A549 (cell line): Measurements from ENCODE around the gene FLNB. TPM values are rescaled to one million over a fixed set of nuclear protein-coding genes. Genes with fewer than 3 reads are reported as not detected.

Experiments used
- ATAC-seq, 2 experiments: fragments of 200-7000 bp in 1 of 2; fragments of >200 bp in 1 of 2; cut with Nextera tagmentation in 1 of 2; cut with Tn5 transposase in 1 of 2; 3 replicates each; pipeline versions ENCODE4 v1.8.0 to v1.9.1; 2018 to 2020; ENCODE audit warnings: mild to moderate bottlenecking in 1 of 2, moderate library complexity in 1 of 2
- CTCF ChIA-PET: fragments of 300-600 bp; sonication (Branson Sonifier 250); formaldehyde crosslinking; extraction: SDS; loops from one replicate; lab custom pipeline; 2021; ENCODE audit warnings: antibody characterized with exemption, inconsistent platforms; lab: Yijun Ruan, JAX
- POLR2A ChIA-PET: fragments of 350-600 bp; formaldehyde crosslinking; extraction: SDS; loops from one replicate; lab custom pipeline; 2021; ENCODE audit warnings: antibody characterized with exemption, inconsistent platforms; lab: Yijun Ruan, JAX
- DNase-seq, 2 experiments: peaks; one replicate each; pipeline versions ENCODE4 v3.0.0 to v3.0.0-alpha.2; 2011 to 2016; ENCODE audit warnings: low read depth in 1 of 2, low spot score in 1 of 2
- FAIRE-seq: peaks from 2 replicates; lab custom pipeline; 2011; peaks lifted over from hg19 to GRCh38; lab: Jason Lieb, UNC
- H3K27ac ChIP-seq, 2 experiments: fragments of >200 bp; sonication (Bioruptor Twin); formaldehyde crosslinking; 3 replicates each; pipeline ENCODE4 v1.5.1; 2016 to 2017
- H3K4me1 ChIP-seq: fragments of >200 bp; sonication (Bioruptor Twin); formaldehyde crosslinking; 3 replicates; pipeline ENCODE4 v1.6.1; 2016
- H3K4me2 ChIP-seq: fragments of >200 bp; sonication (Bioruptor Twin); formaldehyde crosslinking; 3 replicates; pipeline ENCODE4 v1.6.1; 2016
- H3K4me3 ChIP-seq: fragments of >200 bp; sonication (Bioruptor Twin); formaldehyde crosslinking; 3 replicates; pipeline ENCODE4 v1.5.1; 2016
- H3K9me3 ChIP-seq: fragments of >200 bp; sonication (Bioruptor Twin); formaldehyde crosslinking; 3 replicates; pipeline ENCODE4 v1.6.1; 2016
- ATOH8 ChIP-seq: fragments of 250-450 bp; sonication (Bioruptor Pico); IDR thresholded peaks from 2 replicates; pipeline ENCODE4 v1.5.0; 2020; ENCODE audit warnings: low read depth, mild to moderate bottlenecking, moderate library complexity
- CBX2 ChIP-seq: fragments of 200-600 bp; sonication (generic); IDR thresholded peaks from 2 replicates; pipeline ENCODE4 v1.6.1; 2016; ENCODE audit warnings: low read depth, mild to moderate bottlenecking, borderline replicate concordance
- CBX8 ChIP-seq: fragments of 200-600 bp; sonication (generic); IDR thresholded peaks from 2 replicates; pipeline ENCODE4 v1.6.1; 2016
- CEBPB ChIP-seq, 2 experiments: fragments of >200 bp in 1 of 2; sonication (Bioruptor Twin) in 1 of 2; formaldehyde crosslinking in 1 of 2; IDR thresholded peaks; 2 replicates each; pipeline ENCODE4 v1.6.1; 2012 to 2016
- CHD4 ChIP-seq: fragments of 200-600 bp; sonication (generic); IDR thresholded peaks from 2 replicates; pipeline ENCODE4 v1.6.1; 2016; ENCODE audit warnings: antibody characterized with exemption, mild to moderate bottlenecking, borderline replicate concordance
- CTCF ChIP-seq: fragments of >200 bp; sonication (Bioruptor Twin); formaldehyde crosslinking; IDR thresholded peaks from 3 replicates; pipeline ENCODE4 v1.5.1; 2016
- EHF ChIP-seq: fragments of 250-450 bp; sonication (Bioruptor Pico); IDR thresholded peaks from 2 replicates; pipeline ENCODE4 v1.5.0; 2020; ENCODE audit warnings: mild to moderate bottlenecking
- EHMT2 ChIP-seq: fragments of 200-600 bp; sonication (generic); IDR thresholded peaks from 2 replicates; pipeline ENCODE4 v1.6.1; 2016; ENCODE audit warnings: antibody characterized with exemption, low read depth, mild to moderate bottlenecking, moderate library complexity
- ESRRA ChIP-seq: fragments of 150-350 bp; IDR thresholded peaks from 2 replicates; pipeline ENCODE4 v1.6.1; 2014; ENCODE audit warnings: mild to moderate bottlenecking, low read length, borderline replicate concordance
- FOSL2 ChIP-seq, 2 experiments: fragments of 450-650 bp in 1 of 2; fragments of >200 bp in 1 of 2; sonication (Bioruptor Twin) in 1 of 2; formaldehyde crosslinking; IDR thresholded peaks; 2 replicates each; pipeline versions ENCODE4 v1.5.0 to v1.6.1; 2016 to 2020; ENCODE audit warnings: mild to moderate bottlenecking in 1 of 2, moderate library complexity in 1 of 2
- FOXS1 ChIP-seq: fragments of 250-450 bp; sonication (Bioruptor Pico); IDR thresholded peaks from 2 replicates; pipeline ENCODE4 v1.5.0; 2020; ENCODE audit warnings: mild to moderate bottlenecking, moderate library complexity
- GATA3 ChIP-seq: IDR thresholded peaks from 2 replicates; pipeline ENCODE4 v1.6.1; 2012; ENCODE audit warnings: borderline replicate concordance
- HDAC2 ChIP-seq: fragments of 200-600 bp; sonication (generic); IDR thresholded peaks from 2 replicates; pipeline ENCODE4 v1.6.1; 2016
- JUN ChIP-seq, 2 experiments: fragments of >200 bp; sonication (Bioruptor Twin); formaldehyde crosslinking; IDR thresholded peaks; 2 replicates in 1 of 2; 3 replicates in 1 of 2; pipeline ENCODE4 v1.6.1; 2016 to 2017
- JUNB ChIP-seq: fragments of >200 bp; sonication (Bioruptor Twin); formaldehyde crosslinking; IDR thresholded peaks from 2 replicates; pipeline ENCODE4 v1.6.1; 2016
- KDM1A ChIP-seq: fragments of 200-600 bp; sonication (generic); IDR thresholded peaks from 2 replicates; pipeline ENCODE4 v1.6.1; 2016; ENCODE audit warnings: low read depth, mild to moderate bottlenecking
- MAFK ChIP-seq: fragments of 450-650 bp; IDR thresholded peaks from 2 replicates; pipeline ENCODE4 v1.6.1; 2014; ENCODE audit not compliant: partially characterized antibody
- MAZ ChIP-seq: fragments of 150-350 bp; IDR thresholded peaks from 2 replicates; pipeline ENCODE4 v1.6.1; 2014; ENCODE audit warnings: antibody characterized with exemption, low read depth, low read length, borderline replicate concordance
- MYC ChIP-seq: IDR thresholded peaks from 2 replicates; pipeline ENCODE4 v1.6.1; 2012; ENCODE audit warnings: mild to moderate bottlenecking, inconsistent platforms, low read length, improper control_type of control experiment, borderline replicate concordance
- NFE2L2 ChIP-seq: fragments of 150-350 bp; conservative IDR thresholded peaks from 2 replicates; pipeline ENCODE4 v1.6.1; 2014; ENCODE audit warnings: low read length
- RARB ChIP-seq: fragments of 250-450 bp; sonication (Bioruptor Pico); IDR thresholded peaks from 2 replicates; pipeline ENCODE4 v1.8.0; 2021; ENCODE audit warnings: mild to moderate bottlenecking, moderate library complexity
- REST ChIP-seq: fragments of 200-600 bp; sonication (generic); IDR thresholded peaks from 2 replicates; pipeline ENCODE4 v1.6.1; 2016; ENCODE audit warnings: antibody characterized with exemption, mild to moderate bottlenecking, moderate library complexity
- SMC3 ChIP-seq: fragments of >200 bp; sonication (Bioruptor Twin); formaldehyde crosslinking; IDR thresholded peaks from 3 replicates; pipeline ENCODE4 v1.6.1; 2018; ENCODE audit warnings: inconsistent platforms
- TP53 ChIP-seq: fragments of 250-450 bp; sonication (Bioruptor Pico); IDR thresholded peaks from 2 replicates; pipeline ENCODE4 v1.5.0; 2021; ENCODE audit warnings: mild to moderate bottlenecking, moderate library complexity
- ZFP36 ChIP-seq: fragments of 450-650 bp; IDR thresholded peaks from 2 replicates; pipeline ENCODE4 v1.6.1; 2014; ENCODE audit warnings: borderline replicate concordance; ENCODE audit not compliant: partially characterized antibody
- ZSCAN20 ChIP-seq: fragments of 250-450 bp; sonication (Bioruptor Pico); IDR thresholded peaks from 2 replicates; pipeline ENCODE4 v1.8.0; 2022; ENCODE audit warnings: mild to moderate bottlenecking, moderate library complexity
- WGBS: methylation state at CpG from one replicate; pipeline ENCODE4 v1.1.6; 2017; ENCODE audit errors: missing lambda C conversion rate; 5-methylcytosine and 5-hydroxymethylcytosine counted together
- polyA plus RNA-seq, 4 experiments: library from polyadenylated mRNA; depleted of rRNA in 3 of 4; stranded (reverse); fragments of >200 nt; fragmentation: RNase III in 1 of 4; extraction: RNeasy Plus Mini Kit Qiagen cat#74134 plus additional on column Dnase treatment in 1 of 4; gene quantifications; 2 replicates in 3 of 4; 3 replicates in 1 of 4; pipeline ENCODE4 v1.2.3, GENCODE V29; 2011 to 2017

The FLNB gene
- polyA plus RNA-seq, 2 of the 4 experiments (the other 2 are of a cell fraction): 235 to 439 TPM

GRCh38 chr3:58038675-58039292 is 30.6 kb downstream of the FLNB start:
- H3K4me2 ChIP-seq: peak overlapping the region; percentile 71
- TF ChIP-seq ZSCAN20 (CRISPR knock-in tag): no peak
- TF ChIP-seq MAZ: no peak
- no peak for TF ChIP-seq HDAC2
- TF ChIP-seq ZFP36: no peak
- TF ChIP-seq CHD4: no peak
- no peak for TF ChIP-seq MAFK
- no peak for TF ChIP-seq CBX8
- TF ChIP-seq ATOH8 (CRISPR knock-in tag): no peak
- no peak for TF ChIP-seq EHF
- TF ChIP-seq EHMT2: no peak
- no peak for TF ChIP-seq SMC3
- TF ChIP-seq CTCF: no peak
- no peak for TF ChIP-seq RARB (CRISPR knock-in tag)
- no peak for TF ChIP-seq FOXS1
- no peak for TF ChIP-seq CEBPB (IDR thresholded peaks at IDR 0.05)
- no peak for TF ChIP-seq CBX2
- no peak for TF ChIP-seq JUN (IDR thresholded peaks at IDR 0.05)
- TF ChIP-seq JUNB: no peak
- TF ChIP-seq, all 56 proteins: peak for 0

GRCh38 chr3:58039601-58040000 is 31.4 kb downstream of the FLNB start:
- ATAC-seq: no peak
- no peak for FAIRE-seq
- peak overlapping the region; percentile 71 for H3K4me2 ChIP-seq
- 57% methylated on average over 2 of the region's 2 CpGs for WGBS
- no peaks in the 10 kb centered on the region for H3K9me3 ChIP-seq
- H3K27ac ChIP-seq: peak overlapping the region; percentile 11 to 69; a peak in 4 of 6 replicates
- CTCF ChIA-PET: interaction anchor here (0.7 to 1.2 kb wide), 5 partner anchors 11 to 1912 kb away, joined by 3 to 7 read pairs (median 4); no protein-coding TSS in a partner anchor
- TF ChIP-seq MAZ (no peak), ESRRA (no peak), GATA3 (no peak), NFE2L2 (no peak), FOSL2 (IDR thresholded peaks at IDR 0.05) (no peak), FOSL2 (CRISPR knock-in tag; IDR thresholded peaks at IDR 0.05) (no peak), CHD4 (no peak), TP53 (CRISPR knock-in tag) (no peak), REST (no peak), MYC (no peak), HDAC2 (no peak), EHMT2 (no peak), KDM1A (no peak)
- TF ChIP-seq, all 56 proteins: peak for 0
- H3K4me1 ChIP-seq: peaks cover 100% of the 10 kb centered on the region
- DNase-seq: no peak
- POLR2A ChIA-PET: no interaction called here
- H3K4me3 ChIP-seq: 0 out of 3 replicates have a peak overlapping the region, but pooled peaks have one; percentile 8

More at GRCh38 chr3:58038675-58039292, 30.6 kb downstream of the FLNB start:
- no peak overlapping the region for H3K4me3 ChIP-seq
- FAIRE-seq (no peak), ATAC-seq (peak in 1 of 2 experiments; percentile 27; a peak in 3 of 6 replicates), DNase-seq (no peak)
- peak overlapping the region in 1 of 2 experiments; percentile 38; a peak in 1 of 6 replicates for H3K27ac ChIP-seq
- WGBS: 43% methylated on average over 8 of the region's 8 CpGs
- ChIA-PET CTCF (interaction anchor here (0.7 to 1.2 kb wide), 3 partner anchors 78 to 1911 kb away, joined by 3 to 4 read pairs (median 4); no protein-coding TSS in a partner anchor), POLR2A (no interaction called here)
- no peaks in the 10 kb centered on the region for H3K9me3 ChIP-seq
- H3K4me1 ChIP-seq: peaks cover 100% of the 10 kb centered on the region
